ENCODE measurements around the gene LRIT2. TPM values are rescaled to one million over a fixed set of nuclear protein-coding genes. Genes with fewer than 3 reads are reported as not detected.
A peak's percentile ranks its signal among the peaks of the same experiment; 100 is the strongest.

LRIT2 gene
- total RNA-seq, 1 donor from 2014 or later: not detected

- H3K4me1 Mint-ChIP-seq: no peaks in the 10 kb centered on the region
- peak in 1 of 2 experiments; percentile 64 for DNase-seq (ENCODE audit: low spot score in 2 of 2, unreplicated experiment in 2 of 2)
- peaks cover 58% of the 10 kb centered on the region for H3K27me3 Mint-ChIP-seq (ENCODE audit: low read depth)
- peak; percentile 40 for TF ChIP-seq CTCF (IDR thresholded peaks at IDR 0.05; ENCODE audit: unreplicated experiment)
- no peaks in the 10 kb centered on the region for H3K9me3 Mint-ChIP-seq
- H3K36me3 Mint-ChIP-seq: no peaks in the 10 kb centered on the region
- no peak overlapping the region for H3K4me3 Mint-ChIP-seq
- no peak overlapping the region for H3K27ac Mint-ChIP-seq
Measured at GRCh38 chr10:84205049-84205852, 20.1 kb downstream of the LRIT2 start.

- no peak for DNase-seq (ENCODE audit: low spot score in 2 of 2, unreplicated experiment in 2 of 2)
- no peak for TF ChIP-seq CTCF (IDR thresholded peaks at IDR 0.05; ENCODE audit: unreplicated experiment)
- Mint-ChIP-seq H3K27me3 (ENCODE audit: low read depth) (peaks cover 60% of the 10 kb centered on the region), H3K9me3 (no peaks in the 10 kb centered on the region), H3K4me3 (no peak overlapping the region), H3K36me3 (no peaks in the 10 kb centered on the region), H3K4me1 (no peaks in the 10 kb centered on the region), H3K27ac (no peak overlapping the region)
Measured at GRCh38 chr10:84204610-84205009, 20.7 kb downstream of the LRIT2 start.

DNA sequence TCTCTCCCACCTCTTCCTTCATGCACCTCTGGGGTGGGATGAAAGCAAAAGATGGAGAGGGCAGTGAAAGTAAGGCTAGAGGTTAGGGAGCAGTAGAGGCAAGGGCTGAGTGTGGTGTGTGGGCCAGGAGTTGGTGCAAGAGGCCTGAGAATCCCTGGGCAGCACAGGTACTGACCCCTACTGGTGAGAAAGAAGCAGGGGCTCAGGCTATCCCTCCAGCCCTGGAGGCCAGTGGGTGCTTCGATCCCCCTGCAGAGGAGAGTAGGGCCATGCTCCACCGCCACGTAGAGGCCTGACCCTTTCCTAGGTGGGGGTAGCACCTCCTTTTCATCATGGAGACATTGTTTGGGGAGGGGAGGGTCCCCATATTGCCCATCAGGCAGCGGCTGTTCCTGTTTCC is 21.2 kb downstream of the LRIT2 start:
- no peak overlapping the region for H3K4me3 Mint-ChIP-seq
- no peak overlapping the region for H3K27ac Mint-ChIP-seq
- DNase-seq (ENCODE audit: low spot score in 2 of 2, unreplicated experiment in 2 of 2): no peak
- no peaks in the 10 kb centered on the region for H3K4me1 Mint-ChIP-seq
- peaks cover 65% of the 10 kb centered on the region for H3K27me3 Mint-ChIP-seq (ENCODE audit: low read depth)
- H3K9me3 Mint-ChIP-seq: no peaks in the 10 kb centered on the region
- no peak for TF ChIP-seq CTCF (IDR thresholded peaks at IDR 0.05; ENCODE audit: unreplicated experiment)
- no peaks in the 10 kb centered on the region for H3K36me3 Mint-ChIP-seq

DNA sequence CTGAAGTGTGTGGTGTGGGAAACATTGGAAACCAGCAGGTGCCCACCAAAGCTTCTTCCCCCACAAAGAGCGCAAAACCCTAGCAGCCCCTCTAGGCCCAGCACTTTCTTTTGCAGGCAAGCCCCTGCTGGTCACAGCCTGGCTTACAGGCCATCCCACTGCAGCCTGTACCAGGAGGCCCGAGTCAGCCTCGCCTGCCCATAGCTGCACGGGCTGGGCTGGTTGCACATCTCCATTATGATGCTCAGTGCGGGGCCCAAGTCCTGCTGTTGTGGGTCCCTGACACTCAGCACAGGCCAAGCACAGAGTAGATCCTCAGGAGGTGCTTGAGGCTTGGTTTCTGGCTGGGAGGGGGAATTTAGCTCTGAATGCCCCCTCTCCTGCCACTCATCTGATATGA is 23.0 kb downstream of the LRIT2 start:
- Mint-ChIP-seq H3K36me3 (no peaks in the 10 kb centered on the region), H3K27ac (no peak overlapping the region), H3K27me3 (ENCODE audit: low read depth) (peaks cover 65% of the 10 kb centered on the region), H3K4me3 (no peak overlapping the region), H3K9me3 (no peaks in the 10 kb centered on the region), H3K4me1 (no peaks in the 10 kb centered on the region)
- DNase-seq (ENCODE audit: low spot score in 2 of 2, unreplicated experiment in 2 of 2): no peak
- TF ChIP-seq CTCF (IDR thresholded peaks at IDR 0.05; ENCODE audit: unreplicated experiment): no peak

DNA sequence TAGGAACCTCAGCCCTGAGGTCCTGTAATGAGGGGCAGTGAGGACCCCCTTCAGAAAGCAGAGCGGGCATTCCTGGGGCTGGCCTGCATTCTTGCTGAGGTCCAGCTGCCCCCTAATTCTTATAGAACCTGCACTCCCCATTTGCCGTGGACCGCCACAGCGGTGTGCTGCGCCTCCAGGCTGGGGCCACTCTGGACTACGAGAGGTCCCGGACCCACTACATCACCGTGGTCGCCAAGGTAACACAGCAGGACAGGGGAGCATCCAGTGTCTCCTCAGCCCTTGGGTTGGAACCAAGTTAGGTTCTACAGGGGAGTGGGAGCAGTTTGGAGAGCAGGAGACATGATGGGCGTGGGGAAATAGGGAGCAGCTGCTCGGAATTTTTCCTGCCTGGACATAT is 23.7 kb downstream of the LRIT2 start:
- H3K4me1 Mint-ChIP-seq: no peaks in the 10 kb centered on the region
- H3K9me3 Mint-ChIP-seq: no peaks in the 10 kb centered on the region
- peaks cover 65% of the 10 kb centered on the region for H3K27me3 Mint-ChIP-seq (ENCODE audit: low read depth)
- no peak for DNase-seq (ENCODE audit: low spot score in 2 of 2, unreplicated experiment in 2 of 2)
- no peak overlapping the region for H3K27ac Mint-ChIP-seq
- no peaks in the 10 kb centered on the region for H3K36me3 Mint-ChIP-seq
- H3K4me3 Mint-ChIP-seq: no peak overlapping the region
- TF ChIP-seq CTCF (IDR thresholded peaks at IDR 0.05; ENCODE audit: unreplicated experiment): no peak
